Mesodermal cell (in vitro differentiated cells): ENCODE measurements around the gene HIBCH.
"Not testable (repeated sequence)": the region's sequence is repeated elsewhere in the genome, so short reads cannot be mapped to it uniquely, and the experiment has no call there.

Experiments used
- H3K27ac ChIP-seq: 2 replicates; pipeline ENCODE4 v1.7.0; 2013; ENCODE audit warnings: mild to moderate bottlenecking, low read depth, low read length, moderate library complexity; ENCODE audit not compliant: severe bottlenecking
- H3K36me3 ChIP-seq: 2 replicates; pipeline ENCODE4 v1.7.1; 2013; ENCODE audit warnings: mild to moderate bottlenecking, low read length, moderate library complexity; ENCODE audit not compliant: control insufficient read depth, insufficient read depth
- H3K4me1 ChIP-seq: one replicate; pipeline ENCODE4 v1.7.1; 2013; ENCODE audit warnings: mild to moderate bottlenecking, low read length; ENCODE audit not compliant: insufficient read depth, control insufficient read depth, poor library complexity, severe bottlenecking
- H3K4me3 ChIP-seq: 2 replicates; pipeline ENCODE4 v1.7.0; 2013; ENCODE audit warnings: low read length, control low read depth, mild to moderate bottlenecking; ENCODE audit not compliant: insufficient read depth, poor library complexity, severe bottlenecking; ENCODE audit errors: extremely low read depth
- H3K9me3 ChIP-seq: 2 replicates; pipeline ENCODE4 v1.7.1; 2013; ENCODE audit warnings: mild to moderate bottlenecking, low read length, moderate library complexity; ENCODE audit not compliant: control insufficient read depth
- WGBS, 2 experiments: methylation state at CpG; one replicate each; pipeline ENCODE4 v1.1.5; 2013; ENCODE audit warnings: missing lambda C conversion rate in 2 of 2; ENCODE audit not compliant: insufficient coverage in 2 of 2; 5-methylcytosine and 5-hydroxymethylcytosine counted together

Gene HIBCH

GRCh38 chr2:190223989-190224388, 95.6 kb downstream of the HIBCH start:
- H3K4me3 ChIP-seq, H3K4me1 ChIP-seq, H3K9me3 ChIP-seq, H3K27ac ChIP-seq, H3K36me3 ChIP-seq: not testable (repeated sequence)
- WGBS, 2 experiments = 82 to 89% methylated on average over 11 to 12 of the region's 12 CpGs

GRCh38 chr2:190222745-190223144, 96.9 kb downstream of the HIBCH start:
- H3K9me3 ChIP-seq, H3K4me1 ChIP-seq, H3K36me3 ChIP-seq, H3K4me3 ChIP-seq, H3K27ac ChIP-seq: not testable (repeated sequence)
- WGBS, 2 experiments = no CpG with 5 or more reads among the region's 2 CpGs

GRCh38 chr2:190221429-190221828, 98.2 kb downstream of the HIBCH start:
- Histone ChIP-seq H3K36me3 (peaks cover 6% of the 10 kb centered on the region), H3K4me1 (no peaks in the 10 kb centered on the region), H3K9me3 (no peaks in the 10 kb centered on the region), H3K4me3 (no peak overlapping the region), H3K27ac (no peak overlapping the region)
- WGBS, 2 experiments = 77 to 88% methylated on average over 3 to 6 of the region's 7 CpGs

GRCh38 chr2:190219186-190219585, 100.4 kb downstream of the HIBCH start:
- Histone ChIP-seq H3K9me3 (no peaks in the 10 kb centered on the region), H3K27ac (no peak overlapping the region), H3K4me3 (no peak overlapping the region), H3K36me3 (peaks cover 6% of the 10 kb centered on the region), H3K4me1 (no peaks in the 10 kb centered on the region)
- 90 to 100% methylated on average over 2 of the region's 5 CpGs for WGBS, 2 experiments

GRCh38 chr2:190217616-190218015, 102.0 kb downstream of the HIBCH start:
- 73 to 90% methylated on average over 1 to 2 of the region's 7 CpGs for WGBS, 2 experiments
- Histone ChIP-seq H3K4me1 (no peaks in the 10 kb centered on the region), H3K27ac (no peak overlapping the region)

GRCh38 chr2:190216829-190217228, 102.8 kb downstream of the HIBCH start:
- no peak overlapping the region for H3K4me3 ChIP-seq
- no peaks in the 10 kb centered on the region for H3K9me3 ChIP-seq
- H3K27ac ChIP-seq = no peak overlapping the region
- peaks cover 9% of the 10 kb centered on the region for H3K36me3 ChIP-seq
- H3K4me1 ChIP-seq = no peaks in the 10 kb centered on the region
- WGBS, 2 experiments = 35 to 50% methylated on average over 3 of the region's 3 CpGs

More at GRCh38 chr2:190217616-190218015, 102.0 kb downstream of the HIBCH start:
- H3K36me3 ChIP-seq = peaks cover 7% of the 10 kb centered on the region
- H3K9me3 ChIP-seq = no peaks in the 10 kb centered on the region
- H3K4me3 ChIP-seq = no peak overlapping the region

GRCh38 chr2:190215620-190216019, 104.0 kb downstream of the HIBCH start:
- H3K9me3 ChIP-seq = no peaks in the 10 kb centered on the region
- H3K4me1 ChIP-seq = no peaks in the 10 kb centered on the region

GRCh38 chr2:190214426-190215194, 105.0 kb downstream of the HIBCH start:
- 100% methylated on average over 2 of the region's 7 CpGs; no CpG with 5 or more reads in 1 of the 2 experiments for WGBS, 2 experiments

More at GRCh38 chr2:190215620-190216019, 104.0 kb downstream of the HIBCH start:
- H3K27ac ChIP-seq = no peak overlapping the region
- peaks cover 12% of the 10 kb centered on the region for H3K36me3 ChIP-seq
- no peak overlapping the region for H3K4me3 ChIP-seq
- 43 to 44% methylated on average over 3 of the region's 3 CpGs for WGBS, 2 experiments

GRCh38 chr2:190213441-190214335, 105.9 kb downstream of the HIBCH start:
- H3K36me3 ChIP-seq = peaks cover 12% of the 10 kb centered on the region
- WGBS, 2 experiments = 95% methylated on average over 18 to 19 of the region's 19 CpGs
- no peak overlapping the region for H3K4me3 ChIP-seq
- no peaks in the 10 kb centered on the region for H3K4me1 ChIP-seq
- no peak overlapping the region for H3K27ac ChIP-seq
- no peaks in the 10 kb centered on the region for H3K9me3 ChIP-seq

More at GRCh38 chr2:190214426-190215194, 105.0 kb downstream of the HIBCH start:
- Histone ChIP-seq H3K27ac (no peak overlapping the region), H3K36me3 (peaks cover 12% of the 10 kb centered on the region), H3K9me3 (no peaks in the 10 kb centered on the region), H3K4me1 (no peaks in the 10 kb centered on the region), H3K4me3 (no peak overlapping the region)

- Histone ChIP-seq H3K27ac (no peak overlapping the region), H3K9me3 (no peaks in the 10 kb centered on the region), H3K4me3 (no peak overlapping the region), H3K36me3 (peaks cover 12% of the 10 kb centered on the region), H3K4me1 (no peaks in the 10 kb centered on the region)
- WGBS, 2 experiments = 56 to 74% methylated on average over 2 of the region's 2 CpGs
Observed at GRCh38 chr2:190210471-190210870, 109.2 kb downstream of the HIBCH start.
